Measurements from ENCODE around the gene GPR68. TPM values are rescaled to one million over a fixed set of nuclear protein-coding genes. Genes with fewer than 3 reads are reported as not detected.

Gene GPR68
- total and polyA plus RNA-seq, 2 of the 4 experiments (the other 2 are of a cell fraction): 0.72 to 0.94 TPM

- Histone ChIP-seq H3K4me3 (ENCODE audit: insufficient read depth, low read depth, low read length) (no peak overlapping the region), H3K27me3 (ENCODE audit: control insufficient read depth, insufficient read depth, low read length) (no peaks in the 10 kb centered on the region), H3K4me2 (ENCODE audit: low read depth, low read length) (no peak overlapping the region), H2AFZ (replicated peaks; ENCODE audit: low read length, poor library complexity) (no peak overlapping the region), H2AK9ac (replicated peaks; ENCODE audit: low read depth, low read length, poor library complexity) (no peak overlapping the region), H4K5ac (ENCODE audit: low read depth, low read length) (no peak overlapping the region), H3K9me3 (ENCODE audit: control insufficient read depth, insufficient read depth, low read length) (no peaks in the 10 kb centered on the region), H3K14ac (replicated peaks; ENCODE audit: low read depth, low read length) (no peak overlapping the region; the same call in 1 of the 2 replicates), H3K9ac (ENCODE audit: low read depth, low read length) (no peak overlapping the region), H4K8ac (ENCODE audit: low read depth in 2 of 2, low read length in 2 of 2) (no peak overlapping the region), H3K36me3 (ENCODE audit: control insufficient read depth, insufficient read depth, low read length) (peaks cover 11% of the 10 kb centered on the region; the same call in 1 of the 2 replicates), H2BK5ac (ENCODE audit: low read depth, low read length, poor library complexity, severe bottlenecking) (no peak overlapping the region), H2AK5ac (ENCODE audit: low read depth, low read length) (no peak overlapping the region), H2BK15ac (ENCODE audit: low read depth, low read length) (no peak overlapping the region), H3K56ac (ENCODE audit: extremely low read depth, insufficient read depth, low read length) (no peak overlapping the region), H2BK120ac (ENCODE audit: low read depth, low read length) (no peak overlapping the region), H3K4me1 (ENCODE audit: control insufficient read depth, insufficient read depth, low read length) (no peaks in the 10 kb centered on the region), H3K9me1 (ENCODE audit: insufficient read depth, low read length) (no peaks in the 10 kb centered on the region; the same call in 1 of the 2 replicates), H4K20me1 (ENCODE audit: insufficient read depth, low read length) (no peaks in the 10 kb centered on the region), H3K23ac (ENCODE audit: low read depth, low read length) (no peak overlapping the region), H3K27ac (ENCODE audit: insufficient read depth, low read length) (no peak overlapping the region), H2BK20ac (ENCODE audit: low read depth, low read length) (no peak overlapping the region), H3K79me1 (ENCODE audit: low read depth in 1 of 2, low read length in 2 of 2) (no peaks in the 10 kb centered on the region), H3K18ac (ENCODE audit: low read depth, low read length) (no peak overlapping the region), H3K4ac (ENCODE audit: low read depth, low read length) (no peak overlapping the region), H4K91ac (ENCODE audit: insufficient read depth, low read depth, low read length) (no peak overlapping the region)
- ChIA-PET POLR2A (ENCODE audit: unreplicated experiment) (no interaction called here), CTCF (no interaction called here)
- DNase-seq (no peak), ATAC-seq (ENCODE audit: low read depth) (no peak)
- BruUV-seq (replicated peaks): no TSS peak
- WGBS, 2 experiments (ENCODE audit: extremely low coverage in 2 of 2, insufficient read length in 1 of 2): no CpG with 5 or more reads among the region's 6 CpGs
- intact Hi-C loops (cut with micrococcal nuclease) (no loop called here), dilution Hi-C loops (cut with HindIII; ENCODE audit: low sequenced_read_pairs, unreplicated experiment) (no loop called here), in situ Hi-C loops (cut with MboI; ENCODE audit: low sequenced_read_pairs) (no loop called here)
- TF ChIP-seq RFX5 (IDR thresholded peaks at IDR 0.05; ENCODE audit: low read depth, low read length) (no peak), NFE2L2 (IDR thresholded peaks at IDR 0.05; ENCODE audit: low read depth, low read length) (no peak), ELK1 (IDR thresholded peaks at IDR 0.05; ENCODE audit: borderline replicate concordance, low read depth, low read length) (no peak), RCOR1 (IDR thresholded peaks at IDR 0.05; ENCODE audit: insufficient replicate concordance, low read length) (no peak), SMC3 (IDR thresholded peaks at IDR 0.05; ENCODE audit: low read depth, low read length) (no peak), USF2 (IDR thresholded peaks at IDR 0.05; ENCODE audit: low read depth, low read length) (no peak), MAZ (IDR thresholded peaks at IDR 0.05; ENCODE audit: borderline replicate concordance, low read depth, low read length) (no peak), FOS (IDR thresholded peaks at IDR 0.05; ENCODE audit: low read depth, low read length) (no peak), CEBPB (IDR thresholded peaks at IDR 0.05; ENCODE audit: low read depth, low read length) (no peak), CTCF (conservative IDR thresholded peaks at IDR 0.05; ENCODE audit: low read depth, low read length) (no peak), MXI1 (IDR thresholded peaks at IDR 0.05; ENCODE audit: borderline replicate concordance, low read depth, low read length) (no peak), BHLHE40 (IDR thresholded peaks at IDR 0.05; ENCODE audit: low read depth, low read length) (no peak), MAFK (IDR thresholded peaks at IDR 0.05; ENCODE audit: low read depth, low read length) (no peak), RAD21 (IDR thresholded peaks at IDR 0.05; ENCODE audit: low read length) (no peak)
These were observed 30.2 kb downstream of the GPR68 start for GRCh38 chr14:91214306-91214705.

Measured in IMR-90 (cell line).